ENCODE measurements around the gene PTPRZ1.

The PTPRZ1 gene

DNA sequence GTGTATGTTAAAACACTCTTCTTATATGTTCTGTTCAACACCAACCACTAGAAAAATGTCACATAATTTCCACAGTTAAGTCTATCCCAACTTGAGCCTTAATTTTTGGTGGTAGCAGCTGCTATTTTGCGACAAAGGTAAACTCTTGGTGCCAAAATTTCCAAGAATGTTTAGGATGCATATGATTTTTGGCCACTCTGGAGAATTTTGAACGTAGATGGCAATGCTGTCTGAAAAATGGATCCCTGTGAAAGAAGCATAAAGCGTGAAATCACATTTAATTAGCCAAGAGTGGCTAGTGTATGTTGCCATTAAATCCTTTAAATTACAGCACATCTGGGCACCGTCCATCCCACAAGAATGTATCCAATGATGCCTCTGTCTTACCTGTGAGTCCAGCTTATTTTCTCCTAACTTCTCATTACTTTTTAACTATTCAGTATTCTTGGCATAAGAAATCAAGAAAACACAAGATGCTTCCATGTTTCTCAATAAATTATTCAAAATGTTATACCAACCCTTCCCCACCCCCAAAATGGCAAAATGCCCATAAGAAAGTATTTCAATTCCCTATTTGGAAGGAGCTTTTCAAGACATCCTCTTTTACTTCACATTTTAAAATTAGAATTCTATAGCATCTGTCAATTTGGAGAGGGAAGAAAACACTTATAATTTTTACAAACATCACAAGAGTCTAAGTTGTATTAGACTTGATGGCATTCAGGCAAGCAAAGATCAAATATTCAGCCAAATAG lies 12.4 kb downstream of the PTPRZ1 start:
- intact Hi-C loops (cut with DNase I), result no loop called here

DNA sequence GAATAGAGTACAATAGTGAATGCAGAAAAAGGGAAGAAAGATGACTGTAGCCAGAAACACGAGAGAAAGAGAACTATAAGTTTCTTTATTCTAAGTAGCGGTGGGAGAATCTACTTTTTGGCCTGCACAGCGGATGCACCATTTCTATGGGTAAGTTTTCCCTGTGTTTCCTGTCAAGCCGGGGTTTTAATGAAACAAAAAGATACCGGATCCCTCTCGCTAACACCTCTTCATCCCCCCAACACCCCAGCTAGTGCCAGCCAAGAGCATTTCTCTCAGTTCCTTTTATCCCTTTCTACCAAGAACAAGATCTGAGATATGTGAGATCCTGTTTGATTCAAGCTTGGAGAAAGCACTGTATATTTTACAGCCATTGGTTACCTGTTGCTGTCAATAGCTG lies 14.7 kb downstream of the PTPRZ1 start:
- intact Hi-C loops (cut with DNase I), result no loop called here
- no peak for DNase-seq

More for the DNA sequence above, 12.4 kb downstream of the PTPRZ1 start:
- DNase-seq, result no peak

DNA sequence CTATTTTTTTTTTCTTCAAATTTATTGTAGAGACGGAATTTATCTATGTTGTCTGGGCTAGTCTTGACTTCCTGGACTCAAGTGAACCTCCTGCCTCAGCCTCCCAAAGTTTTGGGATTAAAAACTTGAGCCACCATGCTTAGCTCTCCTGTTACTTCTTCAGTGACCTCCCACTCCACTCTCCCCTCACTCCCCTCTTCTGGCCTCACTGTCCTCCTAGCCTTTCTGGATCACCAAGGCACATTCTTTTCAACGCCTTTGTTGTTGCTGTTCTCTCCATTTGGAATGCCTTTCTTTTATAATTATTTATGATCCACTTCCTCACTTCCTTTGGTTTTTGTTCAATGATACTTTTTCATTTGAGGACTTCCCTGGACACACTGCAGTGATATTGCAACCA lies 17.9 kb downstream of the PTPRZ1 start:
- no peak for DNase-seq
- intact Hi-C loops (cut with DNase I), result no loop called here

DNA sequence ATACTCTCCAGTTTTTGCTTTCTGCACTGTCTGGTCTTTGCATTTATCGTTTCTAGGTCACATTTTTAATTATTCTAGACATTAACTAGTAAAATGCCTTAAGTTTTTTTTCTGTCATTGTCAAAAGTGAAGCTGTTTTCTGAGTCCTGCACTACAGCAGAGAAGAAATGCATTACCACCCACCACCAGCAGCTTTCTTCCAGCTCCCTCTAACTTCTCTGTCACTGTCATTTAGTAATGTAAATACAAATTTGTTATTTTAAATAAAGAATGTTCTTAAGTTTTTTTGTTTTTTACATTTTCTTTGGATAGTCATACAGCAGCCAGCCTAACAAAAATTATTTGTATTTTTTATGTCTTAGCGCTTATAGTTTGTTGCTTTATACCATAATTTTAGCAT lies 18.8 kb downstream of the PTPRZ1 start:
- DNase-seq, result no peak
- intact Hi-C loops (cut with DNase I), result no loop called here

DNA sequence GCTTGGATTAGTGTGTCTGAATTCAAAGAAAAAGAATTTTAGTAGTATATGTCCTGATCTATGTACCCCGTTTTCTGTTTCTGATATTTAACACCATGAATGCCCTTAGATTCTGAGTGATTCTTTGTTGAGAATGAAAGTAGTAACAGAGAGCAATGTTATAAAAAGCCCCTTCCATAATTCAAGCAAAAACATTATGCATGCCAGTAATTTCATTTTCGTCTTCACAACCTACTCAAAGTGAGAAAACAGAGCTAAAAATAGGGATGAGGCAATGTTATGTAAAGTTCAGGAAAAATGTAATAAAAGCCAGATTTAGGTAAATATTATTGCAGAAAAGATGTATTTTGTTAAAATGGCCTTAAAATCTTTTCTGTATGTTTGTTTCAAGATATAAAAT lies 28.1 kb downstream of the PTPRZ1 start:
- no peak for DNase-seq
- intact Hi-C loops (cut with DNase I), result no loop called here

DNA sequence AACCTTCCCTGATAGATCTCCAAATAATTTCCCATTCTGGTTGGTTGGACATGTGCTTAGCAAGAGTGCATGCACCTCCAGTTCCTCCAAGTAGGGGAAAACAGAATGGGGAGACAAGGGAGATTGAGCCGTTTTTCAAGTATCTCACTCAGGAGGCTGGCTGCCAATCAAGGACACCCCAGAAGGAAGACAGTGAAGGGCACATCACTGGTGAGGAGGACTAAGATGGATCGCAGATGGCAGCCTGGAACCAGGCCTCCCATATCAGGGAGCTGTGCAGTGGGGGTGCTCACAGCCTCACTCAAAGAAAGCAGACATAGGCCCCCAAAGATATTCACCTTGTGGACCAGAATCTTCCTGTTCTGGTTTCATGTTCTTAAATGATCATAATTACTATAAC lies 31.2 kb downstream of the PTPRZ1 start:
- DNase-seq, result no peak
- intact Hi-C loops (cut with DNase I), result no loop called here

DNA sequence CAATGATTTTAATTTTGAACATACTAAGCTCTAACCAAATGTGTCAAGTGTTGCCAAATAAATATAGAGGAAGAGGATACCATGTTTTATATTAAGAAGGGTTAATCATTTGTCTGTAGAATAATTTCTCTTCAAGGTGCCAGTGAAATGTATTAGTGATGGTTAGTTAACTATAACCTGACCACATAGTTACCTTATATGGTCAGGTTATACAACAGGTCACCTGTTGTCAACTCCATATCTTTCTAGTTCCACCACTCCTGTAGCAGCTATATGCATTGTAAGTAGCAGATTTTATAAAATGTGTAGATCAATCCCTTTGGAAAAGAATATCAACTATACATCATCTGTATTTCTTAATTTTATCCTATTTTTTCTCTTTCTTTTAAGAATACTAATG lies 35.1 kb downstream of the PTPRZ1 start:
- intact Hi-C loops (cut with DNase I), result no loop called here

DNA sequence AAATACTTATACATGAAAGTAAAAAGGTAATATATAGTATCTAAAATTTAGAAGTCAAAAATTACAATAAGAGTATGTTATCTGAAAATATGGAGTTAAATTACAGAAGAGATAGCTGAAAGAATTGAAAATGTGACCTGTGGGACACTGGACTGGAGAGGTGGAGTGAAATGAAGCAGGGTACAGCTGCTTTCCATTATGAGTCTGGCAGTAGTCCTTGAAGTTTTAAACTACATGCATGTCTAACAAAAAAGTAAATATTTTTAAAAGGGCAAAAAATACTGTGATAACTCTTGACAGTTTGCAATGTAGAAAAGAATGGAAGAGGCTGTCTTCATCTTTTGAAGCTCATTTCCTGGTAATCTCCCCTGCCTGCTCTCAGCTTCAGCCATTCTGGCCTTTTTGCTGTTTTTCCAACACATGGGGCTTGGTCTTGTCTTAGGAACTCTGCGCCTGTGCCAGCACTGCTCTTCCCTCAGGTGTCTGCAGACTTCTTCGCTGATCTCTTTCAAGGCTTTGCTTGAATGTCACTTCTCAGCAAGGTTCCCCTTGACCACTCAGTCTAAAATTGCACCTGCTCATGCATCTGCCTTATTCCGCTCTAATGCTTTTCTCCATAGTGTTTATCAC lies 36.9 kb downstream of the PTPRZ1 start:
- DNase-seq, result no peak
- intact Hi-C loops (cut with DNase I), result no loop called here

More for the DNA sequence above, 35.1 kb downstream of the PTPRZ1 start:
- DNase-seq, result no peak

DNA sequence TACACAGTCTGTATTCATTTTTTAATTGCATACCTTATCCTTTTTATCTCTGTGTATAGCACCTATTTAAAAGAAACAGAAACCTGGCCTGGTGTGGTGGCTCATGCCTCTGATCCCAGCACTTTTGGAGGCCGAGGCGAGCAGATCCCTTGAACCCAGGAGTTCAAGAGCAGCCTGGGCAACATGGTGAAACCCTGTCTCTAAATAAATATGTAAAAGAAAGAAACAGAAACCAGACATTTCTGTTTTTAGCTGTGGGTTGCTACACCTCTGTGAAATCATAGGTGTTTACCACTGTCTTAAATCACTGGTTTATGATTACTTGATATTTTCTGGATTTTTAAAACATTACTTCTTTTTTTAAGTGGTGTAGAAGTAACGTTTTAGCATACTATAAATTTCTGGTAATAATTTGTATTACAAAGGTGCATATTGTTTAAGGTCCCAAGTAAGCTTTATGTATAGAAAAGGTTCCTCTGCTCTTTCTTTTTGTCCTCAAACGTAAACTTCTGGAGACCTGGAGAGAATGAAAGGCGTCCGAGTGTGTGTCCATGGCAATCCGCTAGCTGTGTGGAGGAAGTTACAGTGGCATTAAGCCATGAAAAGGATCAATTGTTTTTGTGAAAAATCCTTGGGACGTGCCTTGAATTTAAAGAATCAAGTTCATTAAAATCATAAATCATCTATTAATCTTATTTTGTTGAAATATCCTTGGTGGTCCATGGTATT lies 41.1 kb downstream of the PTPRZ1 start:
- intact Hi-C loops (cut with DNase I), result no loop called here
- DNase-seq, result no peak

DNA sequence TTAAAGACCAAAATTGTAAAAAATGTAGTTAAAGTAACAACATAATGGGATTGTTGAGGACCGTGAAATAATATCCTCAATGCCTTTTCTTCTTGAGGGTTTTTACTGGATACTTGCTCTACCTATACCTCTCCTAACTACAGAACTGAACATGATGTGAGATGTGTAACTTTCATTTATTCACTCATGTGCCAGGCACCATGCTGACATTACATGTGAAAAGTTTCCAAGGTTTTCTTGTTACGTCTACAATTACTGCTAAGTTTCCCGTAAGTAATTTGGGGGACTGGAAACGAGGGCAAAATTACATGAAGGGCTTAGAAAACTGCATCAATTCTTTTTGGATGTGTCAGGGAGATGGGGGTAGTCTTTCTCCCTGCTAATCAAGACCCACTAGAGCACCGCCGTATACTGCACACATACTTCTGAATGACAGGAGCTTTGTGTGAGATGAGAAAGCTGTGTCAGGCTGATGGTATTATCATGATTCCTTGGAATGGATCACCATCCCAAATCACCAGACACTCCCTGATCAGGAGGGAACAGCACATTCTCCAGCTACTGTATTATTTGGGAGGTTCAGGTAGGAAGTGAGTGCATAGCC lies 41.8 kb downstream of the PTPRZ1 start:
- intact Hi-C loops (cut with DNase I), result no loop called here
- DNase-seq, result no peak

DNA sequence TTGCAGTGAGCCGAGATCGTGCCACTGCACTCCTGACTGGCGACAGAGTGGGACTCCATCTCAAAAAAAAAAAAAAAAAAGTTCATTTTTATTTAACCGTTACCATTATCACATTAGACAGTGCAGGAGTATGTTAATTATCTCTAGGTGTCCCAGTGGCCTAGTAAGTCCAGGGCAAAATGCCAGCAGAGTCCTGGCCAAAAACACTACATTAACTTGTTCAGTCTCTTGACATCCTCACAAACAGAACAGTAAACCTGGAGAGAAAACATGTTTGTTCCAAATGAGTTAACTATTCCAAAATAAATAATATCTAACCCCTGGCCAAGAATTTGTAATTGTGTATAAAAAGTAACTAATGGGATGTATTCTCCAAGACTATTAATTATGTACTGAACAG lies 43.2 kb downstream of the PTPRZ1 start:
- intact Hi-C loops (cut with DNase I), result no loop called here
- DNase-seq, result peak in 5 of 42 donors; percentile 8 to 35 (median 20)

DNA sequence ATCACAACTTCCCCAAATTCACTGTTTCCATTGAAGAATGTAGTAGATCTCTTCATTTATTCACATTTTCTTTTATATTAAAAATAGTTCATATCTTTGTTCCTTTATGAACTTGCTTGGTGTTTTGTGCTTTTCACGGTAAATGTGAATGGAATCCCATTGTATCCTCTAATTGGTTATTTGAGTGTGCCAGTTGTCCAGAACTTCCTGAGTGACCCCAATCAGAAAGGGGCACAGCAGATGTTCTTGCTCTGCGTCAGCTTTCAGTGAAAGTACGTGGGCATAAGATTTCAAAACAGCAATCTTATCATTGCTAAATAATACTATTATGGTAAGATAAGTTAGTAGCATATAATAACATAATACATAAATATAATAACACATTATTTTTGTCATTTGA lies 47.0 kb downstream of the PTPRZ1 start:
- intact Hi-C loops (cut with DNase I), result no loop called here
- no peak for DNase-seq

DNA sequence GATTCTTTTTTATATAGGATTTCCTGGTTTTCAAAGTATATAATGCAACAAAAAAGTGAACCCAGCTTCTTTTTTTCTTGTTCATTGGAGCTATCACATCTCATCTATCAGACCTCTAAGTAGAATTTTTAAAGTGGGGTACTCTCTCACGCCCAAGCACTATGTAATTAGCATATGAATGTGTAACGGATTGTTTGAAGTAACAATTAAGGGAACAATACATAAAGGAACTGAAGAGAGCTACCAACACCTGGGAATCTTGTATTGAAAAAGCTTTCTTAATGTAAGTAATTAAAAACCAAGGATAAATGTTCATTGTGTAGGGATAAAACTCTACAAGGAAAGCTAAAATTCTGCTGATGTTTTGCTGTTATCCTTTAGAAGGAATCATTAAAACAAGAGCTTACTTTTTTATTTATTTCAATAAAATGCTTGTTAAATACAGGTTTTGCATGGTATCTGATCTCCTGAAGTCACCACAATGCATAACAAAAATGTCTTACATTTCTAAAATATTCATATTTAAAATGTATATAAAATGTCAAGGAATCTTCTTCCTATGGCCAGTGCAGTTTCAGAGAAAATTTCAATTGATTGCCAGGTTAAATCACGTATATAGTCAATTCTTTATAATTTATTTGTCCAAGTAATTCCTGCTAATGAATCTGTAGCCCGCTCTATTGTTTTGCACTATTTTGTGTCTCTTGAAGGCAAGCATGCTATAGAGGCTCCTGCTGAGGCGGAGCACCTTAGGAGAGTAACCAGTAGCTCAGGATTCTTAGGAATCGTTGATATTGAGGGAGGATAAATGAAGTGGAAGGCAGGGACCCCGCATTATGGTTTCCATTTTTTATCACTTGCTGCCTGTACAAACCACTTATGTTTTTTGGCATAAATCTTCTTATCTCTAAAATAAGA lies 51.6 kb downstream of the PTPRZ1 start:
- intact Hi-C loops (cut with DNase I), result no loop called here
- no peak for DNase-seq

DNA sequence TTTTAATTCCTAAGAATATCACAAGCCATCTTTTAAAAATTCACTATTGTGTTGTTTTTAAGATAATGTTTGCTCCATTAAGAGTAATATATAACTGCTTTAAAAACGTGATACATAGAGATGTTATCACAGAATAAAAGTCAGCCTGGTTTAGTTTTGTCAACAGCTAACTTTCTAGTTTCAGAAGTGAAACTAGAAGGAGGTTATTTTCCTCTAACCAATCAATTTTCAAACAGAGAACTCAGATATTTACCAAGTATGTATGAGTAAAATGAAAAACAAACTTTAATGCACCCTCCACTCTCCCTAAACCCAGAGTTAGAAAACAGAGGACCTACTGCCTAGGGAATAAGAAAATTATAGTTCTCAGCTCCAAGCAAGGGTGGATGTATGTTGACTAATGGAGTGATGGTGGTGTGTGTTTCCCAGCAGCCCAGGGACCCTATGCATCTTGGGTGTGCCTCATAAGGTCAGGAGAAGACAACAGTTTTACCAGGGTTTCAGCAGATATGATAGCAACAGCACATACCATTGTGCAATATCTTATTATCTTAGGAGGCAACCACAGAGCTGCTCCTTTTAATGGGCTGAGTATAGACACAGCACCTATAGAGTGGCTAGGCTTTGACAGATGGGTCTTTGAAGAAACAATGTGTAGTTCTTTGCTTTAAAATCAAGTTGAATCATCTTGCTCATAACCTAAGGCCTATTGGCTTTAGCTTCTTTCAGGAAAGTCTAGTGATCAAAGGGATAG lies 58.4 kb downstream of the PTPRZ1 start:
- DNase-seq, result no peak
- intact Hi-C loops (cut with DNase I), result no loop called here

DNA sequence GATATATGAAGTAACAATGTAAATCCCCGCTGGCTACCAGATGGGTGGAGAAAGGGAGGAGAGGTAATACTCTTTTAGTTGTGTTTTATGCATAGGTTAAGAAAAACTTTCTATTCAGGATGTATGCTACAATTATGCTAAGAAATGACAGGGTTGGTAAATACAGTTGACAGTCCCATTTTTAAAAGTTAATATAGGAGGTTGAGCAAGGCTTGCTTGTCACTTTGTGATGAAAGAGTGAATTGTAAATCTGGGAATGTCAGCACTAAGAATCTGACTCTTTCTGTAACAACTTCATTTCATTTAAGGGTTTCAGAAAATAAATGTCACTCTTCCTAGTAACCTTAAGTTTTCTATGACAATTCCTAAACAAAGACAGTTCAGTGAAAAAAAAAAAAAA lies 59.8 kb downstream of the PTPRZ1 start:
- intact Hi-C loops (cut with DNase I), result no loop called here
- DNase-seq, result no peak

DNA sequence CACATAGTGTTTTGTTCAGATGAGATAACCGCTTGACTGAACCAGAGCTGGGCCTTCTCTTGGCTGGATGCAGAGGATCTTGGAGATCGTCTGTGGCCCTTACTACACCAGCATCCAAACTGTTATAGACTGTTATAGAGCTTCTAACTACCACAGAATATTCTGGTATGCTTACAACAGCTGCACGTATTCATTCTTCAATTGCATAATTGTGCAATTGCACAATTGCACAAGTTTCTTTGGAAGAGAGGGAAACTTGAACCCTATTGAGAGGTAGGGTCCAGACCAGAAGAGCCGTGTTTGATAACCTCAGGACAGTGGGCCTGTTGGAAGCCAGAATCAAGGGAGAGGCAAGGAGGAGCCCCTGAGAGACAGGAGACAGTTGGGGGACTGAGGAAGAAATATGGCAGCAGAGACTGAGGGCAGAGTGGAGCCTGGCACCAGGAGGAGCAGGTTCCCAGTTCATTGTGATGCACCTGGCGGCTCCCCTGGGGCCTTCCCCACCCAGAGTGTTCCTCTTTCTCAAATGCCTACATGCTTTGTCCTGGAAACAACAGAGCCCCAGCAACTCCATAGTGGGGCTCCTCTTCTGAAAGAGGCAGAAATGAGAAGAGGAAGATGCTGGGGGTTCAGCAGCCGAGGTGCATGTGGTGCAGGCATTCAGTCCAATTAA lies 64.1 kb downstream of the PTPRZ1 start:
- intact Hi-C loops (cut with DNase I), result no loop called here
- no peak for DNase-seq

DNA sequence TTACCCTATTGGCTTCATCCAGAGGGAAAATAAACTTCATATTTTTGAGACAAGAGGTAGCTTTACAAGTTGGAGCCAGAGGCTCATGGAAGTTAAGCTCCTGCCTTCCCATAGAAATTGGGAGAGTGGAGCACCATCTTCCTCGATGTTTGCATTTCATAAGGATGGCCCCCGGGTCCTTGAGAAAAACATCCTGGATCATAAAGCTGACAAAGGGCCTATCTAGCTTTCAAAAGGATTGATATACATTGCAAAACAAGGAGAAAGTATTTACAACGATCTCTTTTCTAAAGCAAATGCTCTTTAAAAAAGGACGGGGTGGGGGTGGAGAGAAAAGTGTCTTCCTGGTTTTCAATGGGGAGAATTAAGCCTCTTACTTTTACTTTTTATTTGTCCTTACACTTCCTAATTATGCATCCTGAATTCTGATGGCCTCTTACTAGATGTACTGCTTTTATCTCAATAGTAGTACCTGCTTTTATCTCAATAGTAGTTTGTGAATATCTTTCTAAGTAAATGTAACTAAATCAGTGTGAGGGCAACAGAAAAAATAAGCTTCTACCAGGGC lies 65.6 kb downstream of the PTPRZ1 start:
- intact Hi-C loops (cut with DNase I), result no loop called here
- no peak for DNase-seq
